HepG2 (cell line): Measurements from ENCODE around the gene ZNF213. TPM values are rescaled to one million over a fixed set of nuclear protein-coding genes. Genes with fewer than 3 reads are reported as not detected.

Source experiments
- ATAD3A ChIP-seq: sonication (generic); formaldehyde crosslinking; IDR thresholded peaks from 2 replicates; pipeline ENCODE4 v1.4.0; 2020; ENCODE audit warnings: missing genetic modification reagents
- BCL6 ChIP-seq: IDR thresholded peaks from 2 replicates; pipeline ENCODE4 v1.6.1; 2016; ENCODE audit warnings: missing genetic modification reagents, missing compliant biosample characterization
- CBFB ChIP-seq: sonication (generic); formaldehyde crosslinking; IDR thresholded peaks from 2 replicates; pipeline ENCODE4 v1.4.0; 2020; ENCODE audit warnings: missing genetic modification reagents
- CEBPB ChIP-seq: IDR thresholded peaks from 2 replicates; pipeline ENCODE4 v1.6.1; 2011; ENCODE audit warnings: low read depth, low read length, improper control_type of control experiment, borderline replicate concordance
- HNF1A ChIP-seq, 2 experiments: sonication (generic) in 1 of 2; formaldehyde crosslinking in 1 of 2; IDR thresholded peaks; 2 replicates each; pipeline versions ENCODE4 v1.4.0 to v1.6.1; 2016 to 2020; ENCODE audit warnings: borderline replicate concordance in 1 of 2, low read depth in 1 of 2, mild to moderate bottlenecking in 1 of 2, missing genetic modification reagents in 1 of 2
- IRF2 ChIP-seq: IDR thresholded peaks from 2 replicates; pipeline ENCODE4 v1.6.1; 2018; ENCODE audit warnings: missing genetic modification reagents, missing compliant biosample characterization
- PHB2 ChIP-seq: fragments of 450-650 bp; IDR thresholded peaks from 2 replicates; pipeline ENCODE4 v1.6.1; 2018; ENCODE audit not compliant: partially characterized antibody
- SALL2 ChIP-seq: sonication (generic); formaldehyde crosslinking; IDR thresholded peaks from 2 replicates; pipeline ENCODE4 v1.8.1; 2023; ENCODE audit warnings: mild to moderate bottlenecking, missing genetic modification reagents, inconsistent platforms
- SMC3 ChIP-seq: IDR thresholded peaks from 2 replicates; pipeline ENCODE4 v1.6.1; 2011; ENCODE audit warnings: low read length, improper control_type of control experiment
- TCF12 ChIP-seq, 2 experiments: fragments of 450-650 bp in 1 of 2; sonication (generic) in 1 of 2; formaldehyde crosslinking in 1 of 2; IDR thresholded peaks; 2 replicates each; pipeline versions ENCODE4 v1.6.1 to v1.8.0; 2017 to 2022; ENCODE audit warnings: antibody characterized with exemption in 1 of 2, mild to moderate bottlenecking in 1 of 2, missing genetic modification reagents in 1 of 2, moderate library complexity in 1 of 2
- TSC22D2 ChIP-seq: sonication (generic); formaldehyde crosslinking; IDR thresholded peaks from 2 replicates; pipeline ENCODE4 v1.5.1; 2020; ENCODE audit warnings: missing genetic modification reagents, mild to moderate bottlenecking, borderline replicate concordance
- ZBTB42 ChIP-seq: sonication (generic); formaldehyde crosslinking; IDR thresholded peaks from 2 replicates; pipeline ENCODE4 v1.5.0; 2020; ENCODE audit warnings: mild to moderate bottlenecking, missing genetic modification reagents
- ZNF224 ChIP-seq: sonication (generic); formaldehyde crosslinking; IDR thresholded peaks from 2 replicates; pipeline ENCODE4 v1.5.0; 2020; ENCODE audit warnings: mild to moderate bottlenecking, missing genetic modification reagents
- ZNF33A ChIP-seq: sonication (generic); formaldehyde crosslinking; IDR thresholded peaks from 2 replicates; pipeline ENCODE4 v1.5.1; 2020; ENCODE audit warnings: missing genetic modification reagents, mild to moderate bottlenecking, moderate library complexity, borderline replicate concordance
- ZNF44 ChIP-seq: sonication (generic); formaldehyde crosslinking; IDR thresholded peaks from 2 replicates; pipeline ENCODE4 v1.5.1; 2020; ENCODE audit warnings: mild to moderate bottlenecking, missing genetic modification reagents
- ZNF543 ChIP-seq: sonication (generic); formaldehyde crosslinking; IDR thresholded peaks from 2 replicates; pipeline ENCODE4 v1.4.0; 2020; ENCODE audit warnings: mild to moderate bottlenecking, missing genetic modification reagents
- ZNF629 ChIP-seq: sonication (generic); formaldehyde crosslinking; conservative IDR thresholded peaks from 2 replicates; pipeline ENCODE4 v1.5.0; 2020; ENCODE audit warnings: missing genetic modification reagents
- ZNF670 ChIP-seq: sonication (generic); formaldehyde crosslinking; IDR thresholded peaks from 2 replicates; pipeline ENCODE4 v1.8.0; 2022; ENCODE audit warnings: mild to moderate bottlenecking, missing genetic modification reagents, borderline replicate concordance
- ZSCAN20 ChIP-seq: sonication (generic); formaldehyde crosslinking; IDR thresholded peaks from 2 replicates; pipeline ENCODE4 v1.4.0; 2020; ENCODE audit warnings: missing genetic modification reagents, mild to moderate bottlenecking, borderline replicate concordance
- polyA plus RNA-seq, 8 experiments: library from polyadenylated mRNA; depleted of rRNA in 3 of 8; stranded (reverse) in 7 of 8; unstranded in 1 of 8; fragments of >200 nt; fragmentation: Illumina TruSeq in 4 of 8; extraction: Trizol in 4 of 8; gene quantifications; 2 replicates each; pipeline versions ENCODE4 v1.2.1 to v1.2.3, GENCODE V29; 2011 to 2016; ENCODE audit warnings: low read depth in 4 of 8, missing spikeins in 1 of 8, mixed read lengths in 1 of 8; ENCODE audit not compliant: insufficient read depth in 1 of 8
- total RNA-seq, 5 experiments: library from RNA; depleted of rRNA; stranded (reverse); fragments of >200 nt; fragmentation: Illumina TruSeq; extraction: Trizol; gene quantifications; 2 replicates each; pipeline ENCODE4 v1.2.3, GENCODE V29; 2016; ENCODE audit warnings: low read depth in 1 of 5
- TF ChIP-seq, protein P1 (sequence below): sonication (generic); formaldehyde crosslinking; IDR thresholded peaks from 2 replicates; pipeline ENCODE4 v1.8.1; 2022; ENCODE audit warnings: low read depth, mild to moderate bottlenecking, missing genetic modification reagents

The ZNF213 gene
- total and polyA plus RNA-seq, 2 of the 13 experiments (the other 11 are each of a cell fraction or from before 2014, with no cell fraction given) = 0.59 to 0.97 TPM

DNA sequence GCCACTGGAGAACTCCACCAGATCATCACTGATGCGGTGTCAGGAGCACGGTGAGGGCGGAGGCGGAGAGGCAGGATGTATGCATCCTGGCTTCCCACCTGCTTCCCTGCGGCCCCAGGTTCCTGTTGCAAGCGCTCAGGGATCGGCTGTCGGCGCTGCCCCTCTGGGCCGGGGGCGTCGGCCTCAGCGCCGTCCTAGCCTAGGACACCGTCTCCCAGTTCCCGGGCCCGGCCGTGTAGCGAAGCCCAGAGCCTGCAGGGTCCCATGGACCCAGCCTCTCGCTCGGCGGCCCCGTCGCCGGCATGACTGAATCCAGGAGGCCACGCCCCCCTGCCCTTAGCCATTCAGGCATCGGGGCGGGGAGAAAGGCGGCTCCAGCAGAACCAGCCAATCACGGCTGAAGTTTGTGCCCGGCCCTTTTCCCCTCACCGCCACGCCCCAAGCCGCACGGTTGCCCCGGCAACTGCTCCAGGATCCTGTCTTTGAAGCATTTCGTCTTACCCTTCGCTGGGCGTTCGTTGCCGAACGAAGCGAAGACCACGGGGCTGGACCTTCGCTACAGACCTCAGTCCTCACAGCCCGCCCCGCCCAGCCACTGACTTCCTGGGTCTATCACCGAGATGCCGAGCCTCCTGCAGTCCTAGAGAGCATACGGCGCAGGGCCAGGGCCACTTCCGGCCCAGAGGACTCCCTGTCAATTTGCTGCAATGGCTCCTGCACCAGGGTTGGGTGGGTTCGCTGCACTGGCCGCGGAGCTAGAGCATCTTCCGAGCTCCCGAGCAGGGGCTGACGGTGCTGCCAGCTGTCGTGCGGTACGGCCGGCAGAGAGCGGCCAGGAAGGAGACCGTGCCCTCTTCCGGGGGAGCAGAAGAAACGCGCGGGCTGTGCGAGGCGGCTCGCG lies 10.6 kb upstream of the ZNF213 start (continued):
- no peak for TF ChIP-seq HNF1A (IDR thresholded peaks at IDR 0.05; ENCODE audit: low read depth)
- TF ChIP-seq HNF1A (CRISPR knock-in tag; IDR thresholded peaks at IDR 0.05; ENCODE audit: borderline replicate concordance) = no peak
- no peak for TF ChIP-seq SALL2 (CRISPR knock-in tag)
- TF ChIP-seq CEBPB = no peak
- TF ChIP-seq ZNF543 = no peak
- TF ChIP-seq ATAD3A = no peak
- TF ChIP-seq SMC3 = no peak
- no peak for TF ChIP-seq TCF12 (IDR thresholded peaks at IDR 0.05)
- peak; percentile 74; the same call in 1 of the 2 replicates for TF ChIP-seq TCF12 (CRISPR knock-in tag; IDR thresholded peaks at IDR 0.05)
- TF ChIP-seq ZNF224 (CRISPR knock-in tag) = no peak
- peak; percentile 3; the same call in 1 of the 2 replicates for TF ChIP-seq ZNF629 (CRISPR knock-in tag)
- no peak for TF ChIP-seq ZBTB42 (CRISPR knock-in tag)
- peak; percentile 68 for TF ChIP-seq BCL6
- TF ChIP-seq CBFB = no peak
- TF ChIP-seq TSC22D2 = no peak; the same call in 1 of the 2 replicates
- TF ChIP-seq, protein P1, sequence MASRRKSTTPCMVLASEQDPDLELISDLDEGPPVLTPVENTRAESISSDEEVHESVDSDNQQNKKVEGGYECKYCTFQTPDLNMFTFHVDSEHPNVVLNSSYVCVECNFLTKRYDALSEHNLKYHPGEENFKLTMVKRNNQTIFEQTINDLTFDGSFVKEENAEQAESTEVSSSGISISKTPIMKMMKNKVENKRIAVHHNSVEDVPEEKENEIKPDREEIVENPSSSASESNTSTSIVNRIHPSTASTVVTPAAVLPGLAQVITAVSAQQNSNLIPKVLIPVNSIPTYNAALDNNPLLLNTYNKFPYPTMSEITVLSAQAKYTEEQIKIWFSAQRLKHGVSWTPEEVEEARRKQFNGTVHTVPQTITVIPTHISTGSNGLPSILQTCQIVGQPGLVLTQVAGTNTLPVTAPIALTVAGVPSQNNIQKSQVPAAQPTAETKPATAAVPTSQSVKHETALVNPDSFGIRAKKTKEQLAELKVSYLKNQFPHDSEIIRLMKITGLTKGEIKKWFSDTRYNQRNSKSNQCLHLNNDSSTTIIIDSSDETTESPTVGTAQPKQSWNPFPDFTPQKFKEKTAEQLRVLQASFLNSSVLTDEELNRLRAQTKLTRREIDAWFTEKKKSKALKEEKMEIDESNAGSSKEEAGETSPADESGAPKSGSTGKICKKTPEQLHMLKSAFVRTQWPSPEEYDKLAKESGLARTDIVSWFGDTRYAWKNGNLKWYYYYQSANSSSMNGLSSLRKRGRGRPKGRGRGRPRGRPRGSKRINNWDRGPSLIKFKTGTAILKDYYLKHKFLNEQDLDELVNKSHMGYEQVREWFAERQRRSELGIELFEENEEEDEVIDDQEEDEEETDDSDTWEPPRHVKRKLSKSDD = no peak; the same call in 1 of the 2 replicates
- no peak; the same call in 1 of the 2 replicates for TF ChIP-seq ZNF670 (CRISPR knock-in tag)
- TF ChIP-seq IRF2 (CRISPR knock-in tag) = no peak; the same call in 1 of the 2 replicates
- TF ChIP-seq ZNF33A = no peak; the same call in 1 of the 2 replicates
- no peak for TF ChIP-seq PHB2
- peak; percentile 5; the same call in 1 of the 2 replicates for TF ChIP-seq ZNF44 (CRISPR knock-in tag)
- TF ChIP-seq ZSCAN20 (CRISPR knock-in tag) = no peak
